HG03575 (cell line): ENCODE data around the gene WNT16.

Experiments
- ATAC-seq: cut with Tn5 transposase; IDR thresholded peaks from one replicate; pipeline ENCODE4 v1.9.1; 2021; ENCODE audit not compliant: unreplicated experiment, insufficient number of reproducible peaks, low FRiP score; ENCODE audit errors: extremely low read depth

The WNT16 gene

GRCh38 chr7:121337398-121337797 is 8.6 kb downstream of the WNT16 start:
- ATAC-seq: no peak

GRCh38 chr7:121339082-121339481 is 10.3 kb downstream of the WNT16 start:
- no peak for ATAC-seq

GRCh38 chr7:121341933-121342332 is 13.1 kb downstream of the WNT16 start:
- no peak for ATAC-seq

GRCh38 chr7:121342631-121343030 is 13.8 kb downstream of the WNT16 start:
- ATAC-seq: no peak

- no peak for ATAC-seq
Observed at GRCh38 chr7:121343302-121343701, 14.5 kb downstream of the WNT16 start.

GRCh38 chr7:121344093-121344492 is 15.3 kb downstream of the WNT16 start:
- no peak for ATAC-seq

- ATAC-seq: no peak
Observed at GRCh38 chr7:121344497-121344896, 15.7 kb downstream of the WNT16 start.

- ATAC-seq: no peak
Observed at GRCh38 chr7:121351682-121352081, 22.9 kb downstream of the WNT16 start.

GRCh38 chr7:121352323-121352722 is 23.5 kb downstream of the WNT16 start:
- ATAC-seq: no peak

GRCh38 chr7:121355574-121355973 is 26.8 kb downstream of the WNT16 start:
- no peak for ATAC-seq

GRCh38 chr7:121360564-121360963 is 31.8 kb downstream of the WNT16 start:
- ATAC-seq: no peak

- no peak for ATAC-seq
Observed at GRCh38 chr7:121366852-121367431, 38.1 kb downstream of the WNT16 start.

- peak; percentile 28 for ATAC-seq
Observed at GRCh38 chr7:121369462-121369861, 40.7 kb downstream of the WNT16 start.

GRCh38 chr7:121371367-121371766 is 42.6 kb downstream of the WNT16 start:
- no peak for ATAC-seq

GRCh38 chr7:121371883-121372282 is 43.1 kb downstream of the WNT16 start:
- no peak for ATAC-seq

- ATAC-seq: peak; percentile 90
Observed at GRCh38 chr7:121372376-121373010, 43.7 kb downstream of the WNT16 start.

GRCh38 chr7:121373177-121373576 is 44.4 kb downstream of the WNT16 start:
- ATAC-seq: no peak

- no peak for ATAC-seq
Observed at GRCh38 chr7:121376979-121377378, 48.2 kb downstream of the WNT16 start.

GRCh38 chr7:121379930-121380329 is 51.1 kb downstream of the WNT16 start:
- no peak for ATAC-seq

- no peak for ATAC-seq
Observed at GRCh38 chr7:121382473-121382872, 53.7 kb downstream of the WNT16 start.
